Stomach (tissue), 4 donors: ENCODE results near the gene OR10G2.

Experiments
- CTCF ChIP-seq, 7 experiments: fragments of 450-650 bp in 4 of 7; fragments of 200-600 bp in 3 of 7; sonication (generic) in 3 of 7; IDR thresholded peaks; one replicate each; pipeline ENCODE4 v1.5.1; 2016 to 2019; ENCODE audit warnings: antibody characterized with exemption in 7 of 7, control low read depth in 2 of 7, mild to moderate bottlenecking in 1 of 7
- EP300 ChIP-seq: sonication (generic); formaldehyde crosslinking; IDR thresholded peaks from one replicate; pipeline ENCODE4 v1.6.1; 2017; ENCODE audit warnings: antibody characterized with exemption
- POLR2A ChIP-seq, 4 donors: fragments of 450-650 bp; IDR thresholded peaks; one replicate each; pipeline ENCODE4 v1.6.1; 2016; ENCODE audit warnings: antibody characterized with exemption in 4 of 4, control low read depth in 2 of 4, mild to moderate bottlenecking in 1 of 4, moderate library complexity in 1 of 4
- POLR2AphosphoS5 ChIP-seq, 3 donors: sonication (generic); formaldehyde crosslinking; IDR thresholded peaks; one replicate each; pipeline ENCODE4 v1.6.1; 2016; ENCODE audit warnings: antibody characterized with exemption in 3 of 3

DNA sequence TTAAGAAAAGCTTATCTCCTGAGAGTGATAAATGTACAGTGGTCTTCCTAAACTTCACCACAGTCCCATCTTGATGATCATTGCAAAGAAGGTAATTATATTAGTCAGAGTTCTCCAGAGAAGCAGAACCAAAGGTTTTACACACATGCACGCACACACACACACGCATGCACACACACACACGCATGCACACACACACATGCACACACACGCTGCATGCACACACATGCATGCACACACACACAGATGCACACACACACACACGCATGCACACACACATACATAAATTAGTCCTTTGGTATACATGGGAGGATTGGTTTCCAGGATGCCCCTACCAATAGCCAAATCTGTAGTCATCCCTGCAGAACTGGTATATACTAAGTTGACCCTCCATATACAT, 19.5 kb upstream of the OR10G2 start:
- TF ChIP-seq CTCF (IDR thresholded peaks at IDR 0.05) (no peak), EP300 (no peak), POLR2AphosphoS5 (IDR thresholded peaks at IDR 0.05) (no peak), POLR2A (IDR thresholded peaks at IDR 0.05) (no peak)
